ENCODE measurements around the gene CLNK.

CLNK gene

DNA sequence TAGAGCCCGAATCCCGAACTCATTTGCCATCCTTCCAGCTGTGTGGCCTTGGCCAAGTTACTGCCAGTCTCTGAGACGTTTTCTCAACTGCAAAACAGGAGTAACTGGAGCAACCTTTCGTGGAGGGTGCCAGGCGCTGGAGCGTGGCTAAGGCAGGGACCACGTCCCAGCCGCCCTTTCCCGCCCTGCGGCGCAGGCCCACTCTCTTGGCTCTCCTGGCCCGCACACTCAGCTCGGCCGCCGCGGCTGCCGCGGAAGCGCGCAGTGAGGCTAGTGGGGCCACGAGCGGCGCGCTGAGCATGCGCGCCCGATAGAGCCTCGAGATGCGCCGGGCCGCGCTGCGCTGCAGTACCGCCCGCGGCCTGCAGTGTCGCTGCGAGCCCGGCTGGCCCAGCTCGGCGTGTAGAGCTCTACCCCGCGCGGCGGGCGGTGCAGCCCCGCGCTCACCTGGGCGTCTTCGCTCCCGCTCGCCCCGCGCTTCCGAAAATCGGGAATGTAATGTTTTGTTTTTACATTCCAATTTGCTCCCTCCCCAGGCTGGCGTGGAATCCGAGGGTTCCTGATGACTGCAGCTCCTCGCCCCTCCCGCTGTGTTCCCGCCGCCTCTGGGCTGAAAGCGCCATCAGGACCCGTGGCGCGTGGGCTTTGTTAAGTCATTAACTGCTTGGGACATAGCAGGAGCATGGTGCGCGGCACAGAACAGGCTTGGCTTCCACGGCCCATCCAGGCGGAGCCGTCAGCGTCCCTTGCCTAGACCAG is 223.3 kb downstream of the CLNK start:
- TF ChIP-seq, protein P1, sequence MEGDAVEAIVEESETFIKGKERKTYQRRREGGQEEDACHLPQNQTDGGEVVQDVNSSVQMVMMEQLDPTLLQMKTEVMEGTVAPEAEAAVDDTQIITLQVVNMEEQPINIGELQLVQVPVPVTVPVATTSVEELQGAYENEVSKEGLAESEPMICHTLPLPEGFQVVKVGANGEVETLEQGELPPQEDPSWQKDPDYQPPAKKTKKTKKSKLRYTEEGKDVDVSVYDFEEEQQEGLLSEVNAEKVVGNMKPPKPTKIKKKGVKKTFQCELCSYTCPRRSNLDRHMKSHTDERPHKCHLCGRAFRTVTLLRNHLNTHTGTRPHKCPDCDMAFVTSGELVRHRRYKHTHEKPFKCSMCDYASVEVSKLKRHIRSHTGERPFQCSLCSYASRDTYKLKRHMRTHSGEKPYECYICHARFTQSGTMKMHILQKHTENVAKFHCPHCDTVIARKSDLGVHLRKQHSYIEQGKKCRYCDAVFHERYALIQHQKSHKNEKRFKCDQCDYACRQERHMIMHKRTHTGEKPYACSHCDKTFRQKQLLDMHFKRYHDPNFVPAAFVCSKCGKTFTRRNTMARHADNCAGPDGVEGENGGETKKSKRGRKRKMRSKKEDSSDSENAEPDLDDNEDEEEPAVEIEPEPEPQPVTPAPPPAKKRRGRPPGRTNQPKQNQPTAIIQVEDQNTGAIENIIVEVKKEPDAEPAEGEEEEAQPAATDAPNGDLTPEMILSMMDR (IDR thresholded peaks at IDR 0.05; ENCODE audit: low read depth, low read length), result peak; percentile 79
- H3K4me3 ChIP-seq (ENCODE audit: low read depth, low read length), result no peak overlapping the region

DNA sequence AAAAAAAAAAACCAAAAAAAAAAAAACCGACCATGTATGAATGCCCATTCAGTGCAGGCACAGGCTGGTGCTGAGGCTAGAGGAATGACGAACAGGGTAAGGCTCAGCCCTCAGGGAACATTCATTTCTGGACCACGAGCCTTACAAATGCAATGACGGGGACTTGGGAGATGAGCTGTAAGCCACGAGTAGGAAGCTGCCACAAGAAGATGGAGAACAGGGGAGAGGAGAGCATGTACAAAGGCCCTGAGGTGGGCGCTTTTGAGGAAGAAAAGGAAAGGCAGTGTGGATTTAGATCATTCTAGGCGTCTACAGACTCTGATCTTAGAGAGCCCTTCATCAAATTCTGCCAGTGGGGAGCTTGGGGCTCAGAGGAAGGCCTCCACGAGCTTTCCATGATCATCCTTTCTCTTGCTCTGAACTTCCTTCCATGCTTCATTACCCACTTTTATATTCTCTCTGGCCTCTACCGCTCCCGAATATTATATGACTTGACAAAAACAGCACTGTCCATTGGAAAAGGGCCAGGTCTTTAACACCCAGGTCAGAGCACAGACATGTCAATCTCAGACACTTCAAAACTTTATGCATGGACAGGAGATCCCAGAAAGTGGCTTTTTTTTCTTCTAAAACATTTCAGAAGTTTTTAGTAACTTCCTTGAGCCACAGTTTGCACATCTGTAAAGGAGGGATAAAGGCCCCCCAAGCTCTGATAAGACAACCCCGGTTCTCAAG is 224.1 kb downstream of the CLNK start:
- TF ChIP-seq, protein P1 (IDR thresholded peaks at IDR 0.05; ENCODE audit: low read depth, low read length), result no peak
- no peak overlapping the region for H3K4me3 ChIP-seq (ENCODE audit: low read depth, low read length)

DNA sequence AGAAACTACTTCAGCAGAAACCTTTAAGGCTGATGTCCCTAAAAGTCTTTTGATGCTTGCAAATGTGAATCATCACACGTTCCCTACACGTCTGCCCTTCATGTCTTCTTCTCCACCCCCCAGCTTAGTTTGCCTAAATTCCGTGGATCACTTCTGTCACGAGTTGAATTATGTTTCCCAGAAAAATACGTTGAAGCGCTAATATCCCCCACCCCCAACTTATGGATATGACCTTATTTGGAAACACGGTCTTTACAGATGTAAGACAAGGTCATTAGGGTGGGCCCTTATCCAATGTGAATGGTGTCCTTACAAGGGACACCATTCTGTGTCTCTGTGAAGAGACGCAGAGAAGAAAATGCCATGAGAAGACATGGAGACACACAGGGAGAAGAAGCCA is 225.3 kb downstream of the CLNK start:
- no peak overlapping the region for H3K4me3 ChIP-seq (ENCODE audit: low read depth, low read length)

DNA sequence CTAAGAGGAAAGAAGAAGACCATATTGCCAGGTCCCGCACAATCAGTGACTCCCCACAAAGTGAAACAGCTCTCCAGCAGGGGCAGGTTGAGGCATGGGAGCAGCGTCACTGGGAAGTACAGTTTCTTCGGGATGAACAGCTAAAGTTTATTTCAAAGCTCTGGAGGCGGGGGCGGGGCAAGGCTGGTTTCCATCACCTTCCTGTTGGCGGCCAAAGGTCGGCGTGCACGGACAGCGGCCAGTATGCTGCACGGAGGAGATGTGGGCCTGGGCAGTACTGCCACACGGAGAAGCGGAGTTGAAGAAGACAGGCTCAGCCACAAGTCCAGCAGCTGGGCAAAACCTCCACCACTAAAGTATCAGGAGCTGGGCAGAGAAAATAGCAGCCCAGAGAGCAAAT is 226.4 kb downstream of the CLNK start:
- TF ChIP-seq, protein P1 (IDR thresholded peaks at IDR 0.05; ENCODE audit: low read depth, low read length), result no peak
- H3K4me3 ChIP-seq (ENCODE audit: low read depth, low read length), result no peak overlapping the region

More for the DNA sequence above, 225.3 kb downstream of the CLNK start:
- TF ChIP-seq, protein P1 (IDR thresholded peaks at IDR 0.05; ENCODE audit: low read depth, low read length), result no peak

DNA sequence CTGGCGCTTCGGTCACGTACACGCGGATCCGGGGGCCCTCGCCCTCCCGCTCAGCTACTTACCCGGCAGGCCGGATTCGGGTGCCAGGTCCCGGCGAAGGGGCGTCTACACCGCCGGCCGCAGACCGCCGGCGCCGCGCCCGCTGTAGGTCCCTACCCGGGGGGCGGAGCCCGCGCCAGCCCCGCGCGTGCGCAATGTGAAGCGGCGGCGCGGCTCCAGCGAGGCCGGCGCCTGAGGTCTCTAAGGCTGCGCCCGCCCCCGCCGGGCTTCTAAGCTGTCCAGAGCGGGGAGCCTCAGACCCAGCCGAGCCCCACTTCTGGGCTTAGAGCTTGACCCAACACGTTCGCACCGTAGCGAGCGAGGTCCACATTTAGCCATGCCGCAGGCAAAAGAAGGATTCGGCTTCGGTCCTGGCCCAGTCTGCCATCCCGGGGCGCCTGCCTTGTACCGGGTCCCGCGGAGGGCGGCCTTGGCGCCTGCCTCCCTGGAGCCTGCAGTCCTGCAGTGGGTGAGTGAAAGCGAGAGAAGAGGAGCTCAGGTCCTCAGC is 227.2 kb downstream of the CLNK start, which contains the start of gene ZNF518B:
ZNF518B (minus strand) TSS at position 172 of the 547 bp plus-strand sequence. CDS start 11,098 bp downstream, outside the sequence.
- H3K4me3 ChIP-seq (ENCODE audit: low read depth, low read length), result peak within 1 kb of the TSS; percentile 65
- TF ChIP-seq, protein P1 (IDR thresholded peaks at IDR 0.05; ENCODE audit: low read depth, low read length), result no peak

DNA sequence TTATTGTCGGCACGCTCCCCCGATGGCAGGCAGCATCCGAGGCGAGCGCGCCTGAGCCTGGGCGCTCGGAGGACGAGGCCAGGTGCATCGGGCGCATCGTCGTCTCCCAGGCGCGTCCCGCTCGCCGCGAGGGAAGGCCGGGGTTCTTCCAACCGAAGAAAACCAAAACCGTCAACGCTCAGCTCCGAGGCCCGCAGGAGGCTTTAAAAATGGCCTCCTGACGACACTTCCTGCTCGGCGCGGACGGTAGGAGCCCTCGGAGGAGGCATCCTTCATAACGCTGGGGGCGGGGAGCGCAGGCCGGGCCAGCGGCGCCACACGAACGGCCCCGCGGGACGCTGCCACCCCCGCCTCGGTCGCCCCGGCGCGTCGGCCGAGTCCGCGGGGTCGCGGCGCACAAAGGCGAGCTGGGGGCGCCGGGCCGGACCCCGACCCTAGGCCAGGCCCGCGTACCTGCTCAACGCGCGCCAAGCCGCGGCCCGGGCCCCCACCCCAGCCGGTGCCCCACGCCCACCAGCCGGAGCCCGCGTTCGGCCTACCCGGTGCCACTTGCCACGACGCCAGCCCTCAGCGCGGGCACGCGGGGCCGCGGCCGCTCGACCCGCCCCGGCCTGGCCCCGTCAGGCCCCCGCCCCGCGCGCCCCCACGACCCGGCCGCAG is 227.8 kb downstream of the CLNK start:
- peak overlapping the region; percentile 65 for H3K4me3 ChIP-seq (ENCODE audit: low read depth, low read length)

More for the DNA sequence above, 227.8 kb downstream of the CLNK start:
- TF ChIP-seq, protein P1 (IDR thresholded peaks at IDR 0.05; ENCODE audit: low read depth, low read length), result no peak

All from WI38 (cell line).